Activated CD8-positive, alpha-beta memory T cell treated with anti-CD3 and anti-CD28 coated beads for 1 hour (primary cell): ENCODE data around the gene CAMTA1.

Experiments
- DNase-seq, 2 donors: peaks; one replicate each; pipeline ENCODE4 v3.0.0-alpha.2; 2020; ENCODE audit warnings: low read depth in 1 of 2; ENCODE audit errors: extremely low read depth in 1 of 2

Gene CAMTA1

DNA sequence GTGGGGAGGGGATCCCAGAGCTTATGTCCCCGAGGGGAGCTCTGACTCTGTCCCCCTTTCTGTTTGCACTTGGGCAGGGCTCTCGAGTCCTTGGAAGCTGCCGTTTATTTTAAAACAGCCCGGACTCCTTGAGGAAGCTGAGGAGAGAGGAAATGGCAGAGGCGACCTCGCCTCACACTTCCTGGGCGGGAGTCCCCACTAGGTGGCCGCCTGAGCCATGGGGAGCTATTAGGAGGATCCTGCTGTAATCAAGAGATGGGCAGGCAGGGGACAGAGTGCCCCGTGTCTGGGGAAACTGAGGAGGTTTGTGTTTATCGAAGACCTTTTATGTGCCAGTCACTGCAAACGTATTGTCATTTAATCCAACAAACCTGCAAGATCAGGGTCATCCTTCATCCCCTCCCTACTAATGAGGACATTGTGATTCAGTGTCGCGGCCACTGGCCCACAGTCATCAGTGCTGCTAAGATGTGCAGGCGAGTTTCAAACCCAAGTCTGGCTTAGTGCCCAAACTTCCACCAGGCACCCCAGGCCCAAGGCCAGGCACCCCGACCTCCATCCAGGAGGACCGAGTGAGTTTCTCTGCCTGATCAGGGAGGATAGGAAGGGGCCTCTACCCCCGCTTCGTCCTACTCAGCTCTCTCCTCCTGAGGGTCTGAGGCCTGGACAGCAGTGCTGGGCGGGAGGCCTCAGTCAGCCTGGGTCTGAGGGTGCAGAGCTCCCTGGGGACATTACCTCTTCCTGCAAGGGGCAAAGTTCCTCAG, 669.0 kb downstream of the CAMTA1 start:
- no peak for DNase-seq

DNA sequence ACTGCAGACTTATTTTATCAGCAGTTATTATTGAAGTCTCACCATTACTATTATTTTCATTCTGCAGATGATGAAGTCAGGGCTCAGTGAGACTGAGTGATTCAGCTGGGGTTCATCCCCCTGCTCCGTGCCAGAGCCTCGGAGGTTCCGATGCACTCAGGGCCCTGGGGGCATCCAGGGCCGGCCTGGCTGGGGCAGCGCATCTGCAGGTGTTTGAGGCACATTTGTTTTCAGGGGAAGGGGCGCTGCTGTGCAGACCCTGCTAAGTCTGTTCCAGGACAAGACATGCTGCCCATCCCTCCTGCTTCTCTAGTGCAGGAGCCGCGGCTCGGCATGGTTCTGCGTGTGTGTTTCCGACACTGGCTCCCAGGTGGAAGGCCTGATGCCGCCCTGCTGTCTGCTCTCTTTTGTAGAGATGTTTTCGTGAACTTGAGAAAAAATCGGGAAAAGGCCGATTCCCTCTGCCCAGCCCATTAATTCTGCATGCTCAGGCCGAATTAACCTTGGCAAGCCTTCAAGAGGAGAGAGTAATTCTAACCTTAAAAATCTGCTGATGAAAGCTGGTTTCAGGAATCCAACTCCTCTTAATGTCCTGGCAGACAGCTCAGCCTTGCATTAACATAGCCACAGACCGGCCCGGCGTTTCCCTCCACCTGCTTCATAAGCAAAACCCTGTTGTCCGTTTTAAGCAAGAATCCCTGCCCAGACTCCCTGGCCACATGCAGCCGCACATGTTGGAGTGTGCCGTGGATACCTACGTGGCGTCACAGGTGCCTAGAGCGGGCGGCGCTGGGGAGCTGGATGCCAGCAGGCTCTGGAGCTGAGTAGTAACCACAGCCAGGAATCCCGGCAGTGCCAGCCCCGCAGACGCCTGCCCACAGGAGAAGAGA, 669.9 kb downstream of the CAMTA1 start:
- no peak for DNase-seq

DNA sequence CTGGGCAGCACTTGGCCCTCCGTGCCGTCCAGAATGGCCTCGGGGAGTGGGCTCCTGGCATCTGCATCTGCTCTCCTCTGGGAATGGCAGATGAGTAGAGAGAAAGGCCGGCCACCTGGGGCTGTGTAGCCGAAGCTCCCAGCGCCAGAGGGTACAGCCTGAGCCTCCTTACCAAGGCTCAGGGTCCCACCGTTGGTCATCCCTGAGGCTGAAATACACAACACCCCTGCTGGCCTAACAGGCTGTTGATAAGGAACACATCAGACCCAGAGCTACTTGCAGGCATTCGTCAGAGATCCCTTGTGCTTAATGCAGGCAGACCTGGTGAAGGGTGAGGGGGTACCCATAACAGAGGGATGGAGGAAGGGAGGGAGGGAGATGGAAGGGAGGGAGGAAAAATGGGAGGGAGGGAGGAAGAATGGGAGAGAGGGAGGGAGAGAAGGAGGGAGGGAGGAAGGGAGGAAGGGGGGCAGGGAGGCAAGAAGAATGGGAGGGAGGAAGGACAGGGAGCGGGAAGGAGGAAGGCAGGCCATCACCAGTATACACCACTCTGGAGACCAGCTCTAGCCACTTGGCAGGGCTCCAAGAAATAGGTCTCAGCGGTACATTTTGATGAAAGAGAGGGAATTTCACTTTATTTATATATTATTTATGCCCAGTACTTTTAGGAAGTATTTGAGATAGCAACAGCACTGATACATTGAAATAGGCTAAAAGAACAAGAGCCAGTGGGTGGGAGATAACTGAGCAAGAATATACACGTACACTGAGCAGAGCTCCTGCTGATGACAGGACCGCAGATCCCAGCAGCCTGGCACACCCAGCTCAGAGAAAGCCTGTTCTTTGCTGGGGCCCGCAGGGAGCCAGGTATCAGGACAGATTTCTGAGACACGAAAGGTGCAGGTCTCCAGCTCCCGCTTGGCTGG, 670.8 kb downstream of the CAMTA1 start:
- no peak for DNase-seq

DNA sequence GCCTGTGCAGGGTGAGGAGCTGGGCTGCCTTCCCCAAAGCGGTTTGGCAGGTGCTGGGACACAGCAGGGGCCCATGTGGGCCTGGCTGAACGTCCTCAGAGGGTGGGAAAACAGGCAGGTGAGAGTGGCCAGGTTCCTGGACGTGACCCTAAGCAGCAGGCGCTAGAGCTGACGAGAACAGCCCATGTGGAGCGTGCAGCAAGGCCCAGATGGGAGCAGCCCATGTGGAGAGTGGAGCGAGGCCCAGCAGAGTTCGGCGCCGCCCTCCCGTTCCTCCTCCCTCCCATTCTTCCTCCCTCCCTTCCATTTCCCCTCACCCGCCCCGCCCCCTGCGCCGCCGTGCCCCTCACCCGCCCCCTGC, 671.4 kb downstream of the CAMTA1 start:
- DNase-seq = no peak

DNA sequence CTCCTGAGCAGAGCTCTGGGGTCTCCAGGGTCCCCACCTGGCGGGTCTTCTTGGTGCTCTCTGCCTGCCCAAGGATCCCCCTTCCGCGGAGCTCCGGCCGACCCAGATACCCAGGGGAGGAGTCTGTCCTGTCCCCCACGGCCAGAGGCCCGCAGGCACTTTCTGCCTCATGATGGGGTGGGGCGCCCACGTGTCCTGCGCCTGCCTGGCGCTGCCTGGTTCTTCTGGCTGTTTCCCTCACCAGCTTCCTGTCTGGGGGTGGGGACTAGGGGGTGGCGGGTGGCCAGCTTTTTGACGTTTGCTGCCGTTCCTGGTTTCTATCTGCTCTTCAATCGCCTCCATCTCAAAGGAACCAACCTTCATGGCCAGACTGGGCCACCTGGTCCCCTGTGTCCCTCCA, 672.6 kb downstream of the CAMTA1 start:
- DNase-seq = no peak

DNA sequence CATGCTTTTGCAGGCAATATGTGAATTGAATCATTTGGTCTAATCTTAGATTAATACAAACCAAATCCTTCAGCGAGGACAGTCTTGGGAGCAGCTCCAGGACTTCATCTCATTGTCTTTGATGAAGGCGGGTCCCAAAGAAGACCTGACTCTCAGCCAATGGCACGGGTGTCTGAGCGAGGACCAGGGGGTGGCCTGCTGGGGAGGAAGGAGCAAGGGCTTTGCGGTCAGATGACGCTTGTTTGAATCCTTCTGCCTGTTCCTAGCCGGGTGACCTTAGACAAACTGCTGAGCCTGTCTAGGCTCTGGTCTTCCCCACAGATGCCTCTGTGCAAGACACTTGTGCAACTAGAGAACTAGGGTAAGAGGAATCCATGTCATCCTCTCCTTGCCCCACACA, 673.7 kb downstream of the CAMTA1 start:
- DNase-seq = no peak

DNA sequence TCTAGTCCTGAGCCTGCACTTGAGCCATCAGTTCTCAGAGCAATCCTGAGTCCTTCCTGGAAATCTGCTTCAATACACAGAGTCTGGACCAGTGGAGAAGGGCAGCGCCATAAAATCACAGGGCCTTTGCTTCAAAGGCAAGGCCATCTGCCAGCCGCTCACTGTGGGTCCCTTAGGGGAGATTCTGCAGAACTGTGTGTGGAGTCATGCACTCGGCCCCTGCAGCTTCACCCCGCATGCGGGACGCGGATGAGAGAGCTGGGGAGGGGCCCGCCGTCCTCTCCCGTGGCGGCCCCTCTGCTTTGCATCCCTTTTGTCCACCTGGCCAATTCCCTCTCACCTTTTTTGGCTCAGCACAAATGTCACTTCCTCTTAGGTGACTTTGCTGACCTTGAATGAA, 674.7 kb downstream of the CAMTA1 start:
- no peak for DNase-seq

DNA sequence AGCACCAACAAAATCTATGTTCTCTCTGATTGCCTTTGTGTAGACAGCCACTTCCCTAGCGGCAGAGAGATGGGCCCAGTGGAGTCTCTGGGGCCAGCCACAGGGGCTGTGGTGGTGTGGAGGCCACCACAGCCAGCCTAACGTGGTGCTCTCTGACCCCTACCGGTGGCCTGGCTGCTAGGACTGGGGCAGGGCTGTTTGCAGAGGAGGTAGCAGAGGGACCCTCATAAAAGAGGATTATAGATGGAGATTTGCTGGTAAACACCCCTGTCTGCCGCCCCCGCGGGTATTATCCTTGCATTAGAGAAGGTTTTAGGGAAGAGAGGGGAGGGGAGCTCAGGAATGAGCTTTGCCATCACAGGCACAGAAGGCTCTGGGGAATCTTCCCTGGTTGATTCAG, 675.6 kb downstream of the CAMTA1 start:
- DNase-seq = no peak

DNA sequence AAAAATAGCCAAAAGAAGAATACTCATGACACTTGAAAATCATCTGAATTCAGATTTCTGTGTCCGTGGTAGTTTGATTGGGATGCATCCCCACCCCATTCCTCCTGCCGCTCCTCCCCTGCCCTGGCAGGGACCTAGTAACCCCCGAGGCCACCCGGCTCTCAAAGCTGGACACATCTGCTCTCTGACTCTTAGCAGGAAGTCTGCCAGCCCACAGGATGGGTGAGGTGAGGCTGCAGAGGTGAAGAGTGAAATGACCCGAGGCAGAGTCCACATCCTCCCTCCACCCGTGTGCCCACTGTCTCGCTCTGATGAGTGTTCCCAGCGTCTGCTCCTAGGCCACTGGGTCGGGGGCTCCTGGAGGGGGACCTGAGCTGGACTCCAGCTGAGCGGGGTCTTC, 677.4 kb downstream of the CAMTA1 start:
- no peak for DNase-seq

DNA sequence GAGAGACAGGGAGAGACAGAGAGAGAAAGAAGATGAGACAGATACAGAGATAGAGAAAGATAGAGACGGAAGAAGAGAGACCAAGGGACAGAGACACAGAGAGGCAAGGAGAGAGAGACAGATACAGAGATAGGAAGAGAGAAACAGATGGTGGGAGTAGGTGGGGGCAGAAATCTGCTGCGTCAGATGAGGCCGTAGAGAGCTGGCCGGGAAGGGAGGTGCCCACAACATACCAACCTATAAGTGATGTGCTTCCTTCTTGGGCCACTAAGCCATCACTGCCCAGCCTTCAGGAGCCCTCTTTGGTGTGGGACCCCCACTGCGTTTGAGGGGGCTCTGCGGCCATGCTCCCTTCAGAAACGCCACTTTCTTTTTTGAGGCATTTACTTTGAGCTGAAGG, 678.3 kb downstream of the CAMTA1 start:
- no peak for DNase-seq

DNA sequence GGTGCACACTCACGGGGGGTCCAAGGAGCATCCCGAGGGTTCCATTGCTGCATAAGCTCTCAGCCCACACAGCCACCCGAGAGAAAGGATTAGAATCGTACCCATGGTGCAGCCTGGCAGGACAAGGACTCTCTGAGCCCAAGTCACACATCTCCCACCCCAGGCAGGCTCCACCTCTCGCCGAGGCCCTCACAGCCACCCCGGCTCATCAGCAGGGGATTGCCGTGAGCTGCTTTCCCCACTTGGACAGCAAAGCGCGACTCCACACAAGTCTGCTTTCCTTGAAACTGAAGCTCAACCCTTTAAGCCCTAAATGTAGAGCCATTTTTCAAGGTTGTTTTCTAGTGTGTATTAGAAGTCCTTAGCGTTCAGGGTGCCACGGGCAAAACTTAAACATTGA, 679.5 kb downstream of the CAMTA1 start:
- no peak for DNase-seq

DNA sequence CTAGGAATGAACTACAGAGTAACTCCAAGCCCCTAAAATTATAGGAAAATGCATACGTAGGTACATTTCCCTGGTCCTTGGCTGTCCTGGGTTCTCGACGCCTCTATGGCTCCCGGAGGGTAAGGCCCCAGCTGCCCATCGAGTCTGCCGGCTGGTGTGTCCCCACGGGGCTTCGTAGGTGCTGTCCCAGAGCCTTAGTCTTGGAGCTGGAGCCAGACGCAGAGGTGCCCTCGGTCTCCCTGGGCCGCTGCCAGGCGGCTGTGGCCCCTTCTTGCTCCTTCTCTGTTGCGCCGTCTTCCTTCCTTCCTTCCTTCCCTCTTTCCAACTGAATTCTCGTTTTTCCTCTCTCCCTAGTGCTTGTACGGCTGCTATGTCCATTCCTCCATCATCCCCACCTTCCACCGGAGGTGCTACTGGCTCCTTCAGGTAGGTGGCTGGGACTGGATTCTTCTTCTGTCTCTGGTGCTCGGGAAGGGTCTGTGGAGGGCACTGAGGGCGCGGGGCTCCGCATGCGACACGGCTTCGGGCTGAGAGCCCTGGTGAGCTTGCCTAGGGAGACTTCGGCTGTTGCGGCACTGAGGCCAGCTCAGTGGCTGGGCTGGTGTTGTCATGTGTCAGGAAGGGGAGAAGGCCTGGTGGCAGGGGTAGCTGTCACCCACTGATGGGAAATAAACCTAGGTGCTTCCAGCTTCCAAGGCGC, 682.4 kb downstream of the CAMTA1 start:
- no peak for DNase-seq

DNA sequence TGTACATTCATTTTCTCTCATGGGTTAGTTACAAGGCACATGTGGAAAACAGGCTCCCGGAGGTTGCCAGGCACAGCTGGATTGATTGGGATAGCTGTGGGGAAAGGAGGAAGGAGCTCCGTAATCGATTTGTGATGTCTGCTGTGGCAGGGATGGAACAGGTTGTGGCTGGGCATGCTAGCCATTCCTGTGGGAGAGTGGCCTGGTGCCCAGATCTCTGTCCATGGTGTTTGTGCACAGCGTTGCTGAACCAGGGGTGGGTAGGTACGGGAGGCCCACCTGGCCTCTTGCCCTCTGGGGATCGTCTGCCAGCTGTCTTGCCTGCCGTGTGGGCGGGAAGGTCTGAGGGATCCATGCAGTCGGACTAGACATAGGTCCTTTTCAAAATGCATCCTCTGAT, 683.0 kb downstream of the CAMTA1 start:
- DNase-seq = no peak

DNA sequence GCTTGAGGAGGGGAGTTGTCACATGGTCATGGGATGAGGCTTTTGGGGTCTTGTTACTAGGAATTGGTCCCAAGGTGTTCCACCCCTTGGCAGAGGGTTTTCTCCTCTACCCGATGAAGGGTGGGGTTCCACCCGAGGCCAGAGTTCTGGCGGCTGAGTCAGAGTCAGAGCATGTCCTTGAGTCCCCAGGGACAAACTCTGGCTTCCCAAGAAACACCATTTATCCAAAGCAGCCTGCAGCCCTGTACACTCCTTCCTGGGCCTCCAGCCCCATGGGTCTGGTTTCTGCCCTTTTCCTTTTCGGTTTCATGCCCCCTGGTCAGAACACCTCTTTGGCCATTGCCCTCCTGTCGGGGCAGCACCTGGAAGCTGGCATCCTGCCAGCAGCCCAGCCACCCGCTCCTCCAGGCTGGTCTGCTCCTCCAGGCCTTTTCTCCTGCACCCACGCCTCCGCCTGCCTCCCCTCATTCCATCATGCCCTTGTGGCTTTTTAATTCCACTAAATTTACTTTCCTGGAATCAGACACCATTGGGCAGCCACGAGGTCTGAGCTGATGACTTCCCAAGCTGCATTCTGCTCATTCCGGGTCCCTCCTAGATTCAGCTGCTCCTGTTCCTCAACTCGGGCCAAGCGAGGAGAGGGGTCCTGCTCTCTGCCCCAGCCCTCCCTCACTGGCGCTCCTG, 684.1 kb downstream of the CAMTA1 start:
- DNase-seq = no peak

DNA sequence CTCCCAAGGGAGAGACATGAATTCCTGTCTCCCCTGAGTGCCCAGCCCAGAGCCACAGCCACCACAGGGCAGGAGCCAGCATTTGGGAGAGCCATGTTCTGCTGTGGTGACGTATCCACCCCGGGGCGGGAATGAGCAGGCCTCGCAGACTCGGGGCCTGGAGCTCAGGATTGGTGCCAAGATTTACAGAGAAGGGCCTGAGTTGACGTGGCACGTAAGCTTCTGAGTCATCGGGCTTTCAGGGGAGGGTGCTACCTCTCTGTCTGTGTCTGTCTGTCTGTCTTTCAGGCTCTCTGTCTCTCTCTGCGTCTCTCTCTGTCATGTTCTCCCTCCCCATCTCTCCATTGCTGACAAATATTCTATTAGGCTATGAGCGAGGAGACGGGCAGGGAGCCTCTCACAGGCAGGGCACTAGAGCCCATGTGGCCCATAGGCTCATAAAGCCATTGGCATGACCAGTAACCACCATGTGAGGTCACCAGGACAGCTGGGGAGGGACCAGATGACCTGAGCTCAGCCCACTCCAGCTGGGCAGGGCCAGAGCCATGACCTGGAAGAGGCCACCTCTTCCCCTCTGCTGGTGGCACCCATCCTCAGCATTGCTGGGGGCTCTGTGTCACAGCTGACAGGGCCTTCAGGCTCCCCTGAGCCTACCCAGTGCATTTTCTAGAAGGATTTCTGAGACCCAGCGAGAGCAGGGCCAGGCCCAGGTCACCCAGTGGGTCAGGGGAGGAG, 685.8 kb downstream of the CAMTA1 start:
- DNase-seq = no peak

DNA sequence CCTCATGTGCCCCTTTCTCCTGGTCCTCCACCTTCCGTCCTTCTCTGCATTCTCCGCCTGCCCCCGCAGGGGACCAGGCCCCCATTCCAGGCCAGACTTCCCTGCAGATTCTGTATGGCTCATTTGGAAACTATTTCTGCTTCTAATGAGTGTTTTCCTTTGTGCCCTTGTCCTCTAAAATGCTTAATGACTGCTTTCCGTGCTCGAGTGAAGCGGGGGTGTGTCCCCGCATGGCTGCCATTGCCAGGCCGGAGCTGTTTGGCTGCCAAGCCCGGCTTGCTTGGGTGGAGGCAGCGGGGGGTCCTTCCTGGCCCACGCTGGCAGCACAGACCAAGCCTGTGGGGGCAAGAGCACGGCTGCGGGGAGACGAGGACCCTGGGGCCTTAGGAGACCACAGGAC, 686.6 kb downstream of the CAMTA1 start:
- DNase-seq = no peak

DNA sequence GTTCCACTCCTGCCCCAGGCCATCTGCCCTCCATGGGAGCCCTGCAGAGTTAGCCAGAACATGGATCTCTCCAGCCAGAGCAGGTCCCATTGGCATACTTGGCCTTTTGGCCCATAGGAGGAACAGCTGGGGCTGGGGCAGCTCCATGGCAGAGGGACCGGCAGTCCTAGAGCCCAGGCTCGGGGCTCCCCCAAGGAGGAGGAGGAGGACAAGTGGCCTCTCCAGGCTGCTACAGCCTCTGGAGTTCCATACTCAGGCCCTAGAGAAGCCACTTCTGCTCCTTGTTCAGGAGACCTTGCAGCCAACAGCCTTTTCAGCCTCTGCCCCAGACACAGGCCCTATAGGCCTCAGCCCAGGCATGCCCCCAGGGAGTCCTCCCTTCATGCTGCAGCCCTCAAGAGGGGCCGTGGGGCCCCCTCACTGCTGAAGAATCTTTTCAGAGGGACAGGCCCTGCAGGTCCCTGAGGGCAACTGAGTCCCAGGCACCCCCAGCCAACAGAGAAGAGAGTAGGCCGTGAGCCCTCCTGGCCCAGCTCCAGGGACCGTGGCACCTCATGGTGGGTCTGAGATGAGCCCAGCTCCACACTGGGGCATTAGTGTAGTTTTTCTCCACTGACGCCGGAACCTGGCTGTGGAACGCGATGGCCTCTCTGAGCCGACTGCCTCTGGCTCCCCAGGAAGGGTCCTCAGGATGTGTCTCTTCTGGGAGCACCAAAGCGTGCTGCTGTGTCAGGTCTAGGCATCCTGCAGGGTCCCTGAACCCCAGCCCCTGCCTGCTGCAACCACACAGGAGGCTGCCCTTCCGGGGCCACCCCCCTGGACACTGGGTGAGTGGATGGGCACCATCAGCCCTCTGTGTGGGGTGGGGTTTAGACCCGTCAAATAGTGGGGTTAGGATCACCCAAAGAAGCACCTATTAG, 688.2 kb downstream of the CAMTA1 start:
- DNase-seq = no peak

DNA sequence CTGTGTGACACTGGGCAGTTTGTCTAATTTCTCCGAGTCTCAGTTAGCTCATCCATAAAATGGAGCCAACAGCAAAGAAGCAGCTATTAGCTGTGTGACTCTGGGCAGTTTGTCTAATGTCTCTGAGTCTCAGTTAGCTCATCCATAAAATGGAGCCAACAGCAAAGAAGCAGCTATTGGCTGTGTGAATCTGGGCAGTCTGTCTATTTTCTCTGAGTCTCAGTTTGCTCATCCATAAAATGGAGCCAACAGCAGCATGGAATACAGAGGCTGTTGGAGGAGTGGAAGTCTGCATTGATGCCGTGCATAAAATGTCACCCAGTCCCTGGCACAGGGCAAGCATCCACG, 688.9 kb downstream of the CAMTA1 start:
- no peak for DNase-seq
